ENCODE measurements around the gene PHTF2. TPM values are rescaled to one million over a fixed set of nuclear protein-coding genes. Genes with fewer than 3 reads are reported as not detected.
A peak's percentile ranks its signal among the peaks of the same experiment; 100 is the strongest.
"Not testable (repeated sequence)": the region's sequence is repeated elsewhere in the genome, so short reads cannot be mapped to it uniquely, and the experiment has no call there.

The PHTF2 gene
- 13.8 and 17.3 TPM in 2 replicates for total RNA-seq

DNA sequence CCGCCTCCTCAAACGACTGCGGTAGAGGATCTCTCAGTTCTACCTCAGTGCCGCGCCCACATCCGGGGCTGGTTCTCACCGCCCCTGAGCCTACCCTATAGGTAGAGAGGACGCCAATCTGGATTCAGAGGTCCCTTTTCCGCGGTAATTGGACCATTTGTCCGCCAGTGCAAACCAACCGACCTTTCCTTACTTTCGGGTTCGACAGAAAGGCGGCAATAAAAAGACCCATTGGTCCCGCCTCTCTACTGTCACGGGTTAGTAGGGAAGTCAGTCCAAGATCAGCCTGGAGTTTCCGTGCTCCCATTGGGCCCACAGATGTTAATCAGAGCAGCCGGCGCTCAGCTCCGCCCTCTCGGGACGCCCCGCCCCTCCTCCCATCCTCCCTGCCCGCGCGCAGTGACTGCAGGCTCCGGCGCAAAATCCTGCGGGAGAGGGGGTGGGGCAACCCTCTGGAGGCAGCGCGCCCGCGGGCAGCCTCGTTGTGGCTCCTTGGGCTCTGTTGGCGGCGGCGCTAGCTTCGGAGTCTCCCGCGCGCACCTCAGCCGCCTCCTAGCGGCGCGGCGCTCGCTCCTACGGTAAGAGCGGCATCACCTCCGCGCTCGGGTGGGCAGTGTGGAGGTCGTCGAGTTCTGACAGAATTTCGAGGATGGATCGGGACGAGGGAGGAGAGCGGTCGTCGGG is at the start of gene PHTF2, which contains the start of gene TMEM60:
PHTF2 (plus strand) TSS at position 380 of the 684 bp plus-strand sequence.
TMEM60 (minus strand) TSS at position 41 of the 684 bp plus-strand sequence. CDS start 4,061 bp downstream, outside the sequence.
- peak; percentile 99 for DNase-seq (ENCODE audit: low read depth, low spot score)

- DNase-seq (ENCODE audit: low read depth, low spot score): no peak
These were observed 46.6 kb upstream of the PHTF2 start for GRCh38 chr7:77752016-77752415.

DNA sequence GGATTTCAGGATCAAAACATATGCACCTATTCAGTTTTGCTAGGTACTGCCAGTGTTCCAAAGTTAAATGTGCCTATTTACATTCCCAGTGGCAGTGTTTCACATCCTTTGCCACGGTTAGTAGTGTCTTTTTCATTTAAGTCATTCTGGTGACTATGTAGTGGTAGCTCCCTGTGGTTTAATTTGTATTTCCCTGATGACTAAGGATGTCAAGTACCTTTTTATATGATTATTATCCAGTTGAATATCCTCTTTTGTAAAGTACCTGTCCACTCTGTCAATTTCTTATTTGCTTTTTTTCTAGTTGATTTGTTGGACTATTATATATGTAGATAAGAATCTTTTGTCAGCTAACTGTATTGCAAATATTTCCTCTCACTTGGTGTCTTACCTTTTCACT is 45.4 kb upstream of the PHTF2 start:
- no peak for DNase-seq (ENCODE audit: low read depth, low spot score)

- no peak for DNase-seq (ENCODE audit: low read depth, low spot score)
These were observed 41.0 kb upstream of the PHTF2 start for GRCh38 chr7:77757589-77757988.

- DNase-seq (ENCODE audit: low read depth, low spot score): no peak
These were observed 39.2 kb upstream of the PHTF2 start for GRCh38 chr7:77759294-77759889.

DNA sequence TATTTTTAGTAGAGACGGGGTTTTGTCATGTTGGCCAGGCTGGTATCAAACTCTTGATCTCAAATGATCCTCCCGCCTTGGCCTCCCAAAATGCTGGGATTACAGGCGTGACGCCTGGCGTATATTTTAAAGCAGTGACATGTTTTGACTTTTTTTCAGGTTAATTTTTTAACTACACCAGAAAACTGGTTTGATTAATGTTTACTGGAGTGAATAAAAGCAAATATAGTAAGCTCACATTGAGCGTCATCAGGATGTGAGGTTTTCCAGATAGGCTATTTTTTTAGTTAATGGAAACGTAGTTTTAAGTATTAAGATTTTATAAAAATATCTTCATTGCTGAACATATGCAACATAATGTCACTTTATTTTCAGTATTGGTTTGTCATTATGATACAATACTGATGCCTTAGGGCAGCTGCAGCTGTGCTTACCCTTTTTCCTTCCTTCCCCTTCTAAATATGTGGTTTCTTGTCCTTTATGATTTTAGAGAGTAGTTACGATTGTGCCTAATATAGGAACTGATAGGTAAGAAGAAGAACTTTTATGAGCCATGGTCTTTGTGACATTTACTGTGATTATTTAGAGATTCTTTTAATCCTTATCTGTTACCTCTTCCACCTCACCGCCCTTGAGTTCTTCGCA is 37.6 kb upstream of the PHTF2 start:
- DNase-seq (ENCODE audit: low read depth, low spot score): no peak

- no peak for DNase-seq (ENCODE audit: low read depth, low spot score)
These were observed 33.1 kb upstream of the PHTF2 start for GRCh38 chr7:77765481-77765880.

DNA sequence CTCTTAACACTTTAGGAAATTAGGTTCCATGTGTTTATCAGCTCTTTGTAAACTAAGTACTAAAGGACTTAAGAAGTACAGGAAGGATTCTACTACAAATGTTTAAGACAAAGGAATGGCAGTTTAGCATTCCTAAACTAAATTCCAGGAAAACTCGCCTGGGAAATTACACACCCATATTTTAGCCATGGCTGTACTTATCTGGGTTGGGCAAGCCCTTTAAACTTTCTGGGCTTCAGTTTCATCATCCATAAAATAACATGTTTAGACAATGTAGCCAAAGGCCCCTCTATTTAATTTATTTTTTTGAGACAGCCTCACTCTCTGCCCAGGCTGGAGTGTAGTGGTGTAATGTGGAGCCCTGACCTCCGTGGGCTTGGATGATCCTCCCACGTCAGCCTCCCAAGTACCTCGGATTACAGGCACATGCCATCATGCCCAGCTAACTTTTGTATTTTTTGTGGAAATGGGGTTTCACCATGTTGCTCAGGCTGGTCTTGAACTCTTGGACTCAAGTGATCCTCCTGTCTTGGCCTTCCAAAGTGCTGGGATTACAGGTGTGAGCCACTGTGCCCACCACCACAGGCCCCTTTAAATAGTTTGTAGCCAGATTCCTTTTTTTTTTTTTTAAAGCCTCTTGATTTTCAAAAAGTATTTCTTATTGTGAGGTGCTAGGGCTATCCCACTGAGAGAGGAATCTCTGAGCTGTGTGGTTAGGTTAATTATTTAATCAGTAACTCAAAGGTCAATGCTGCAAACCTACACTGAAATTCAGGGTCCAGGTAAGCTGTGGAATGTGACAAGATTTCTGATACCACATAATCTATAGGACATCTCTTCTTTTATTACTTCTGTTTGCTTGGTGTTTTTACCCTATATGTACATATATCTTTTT is 32.4 kb upstream of the PHTF2 start:
- DNase-seq (ENCODE audit: low read depth, low spot score): no peak

DNA sequence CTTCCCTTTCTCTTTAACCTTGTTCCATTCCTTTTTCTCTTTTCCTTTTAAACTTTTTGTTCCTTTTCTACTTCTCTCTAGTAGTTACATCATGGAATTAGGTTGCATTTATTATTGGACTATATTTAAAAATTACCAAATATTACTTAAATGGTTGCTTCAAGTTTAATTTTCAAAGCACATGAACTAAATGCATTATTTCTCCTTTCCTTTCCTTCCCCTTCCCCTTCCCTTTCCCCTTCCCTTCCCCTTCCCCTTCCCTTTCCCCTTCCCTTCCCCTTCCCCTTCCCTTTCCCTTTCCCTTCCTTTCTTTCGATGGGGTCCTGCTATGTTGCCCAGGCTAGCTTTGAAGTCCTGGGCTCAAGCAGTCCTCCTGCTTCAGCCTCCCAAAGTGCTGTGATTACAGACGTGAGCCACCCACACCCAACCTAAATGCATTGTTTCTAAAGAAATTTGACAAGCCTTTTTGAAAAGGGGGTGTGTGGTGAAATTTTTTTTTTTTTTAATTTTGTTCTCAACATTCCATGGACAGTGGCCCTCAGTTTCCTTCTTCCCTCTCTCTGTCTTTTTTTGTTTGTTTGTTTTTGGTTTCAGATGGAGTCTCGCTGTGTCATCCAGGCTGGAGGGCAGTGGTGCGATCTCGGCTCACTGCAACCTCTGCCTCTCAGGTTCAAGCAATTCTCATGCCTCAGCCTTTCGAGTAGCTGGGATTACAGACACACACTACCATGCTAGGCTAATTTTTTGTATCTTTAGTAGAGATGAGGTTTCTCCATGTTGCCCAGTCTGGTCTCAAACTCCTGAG is 31.6 kb upstream of the PHTF2 start:
- DNase-seq (ENCODE audit: low read depth, low spot score): no peak

- no peak for DNase-seq (ENCODE audit: low read depth, low spot score)
These were observed 28.3 kb upstream of the PHTF2 start for GRCh38 chr7:77770316-77770715.

DNA sequence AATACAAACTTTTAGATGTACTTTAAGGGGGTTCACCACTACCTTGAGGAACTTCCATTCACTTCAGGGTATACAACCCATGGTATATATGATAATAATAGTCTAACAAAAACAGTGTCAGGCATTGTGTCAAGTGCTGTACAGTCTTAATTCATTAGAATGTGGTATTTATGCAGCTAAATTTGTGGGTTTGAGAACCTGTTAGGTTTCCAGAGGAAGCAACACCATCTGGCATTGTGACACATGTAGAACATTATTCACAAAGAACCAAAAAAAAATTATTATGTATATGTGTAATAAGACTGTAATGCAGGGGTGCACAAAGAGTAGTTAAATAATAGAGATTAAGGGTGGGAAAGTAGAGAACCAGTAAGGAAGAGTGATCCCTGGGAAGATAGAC is 26.7 kb upstream of the PHTF2 start:
- no peak for DNase-seq (ENCODE audit: low read depth, low spot score)

DNA sequence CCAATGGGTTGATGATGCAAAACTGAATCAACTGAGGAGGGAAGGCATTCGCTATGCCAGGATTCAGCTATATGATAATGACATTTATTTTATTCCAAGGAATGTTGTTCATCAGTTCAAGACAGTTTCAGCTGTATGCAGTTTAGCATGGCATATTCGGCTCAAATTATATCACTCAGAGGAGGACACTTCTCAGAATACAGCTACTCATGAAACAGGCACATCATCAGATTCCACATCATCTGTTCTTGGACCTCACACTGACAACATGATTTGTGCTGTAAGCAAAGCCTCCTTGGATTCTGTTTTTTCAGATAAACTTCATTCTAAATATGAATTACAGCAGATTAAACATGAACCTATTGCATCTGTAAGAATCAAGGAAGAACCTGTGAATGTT is 20.0 kb upstream of the PHTF2 start:
- DNase-seq (ENCODE audit: low read depth, low spot score): no peak

- DNase-seq (ENCODE audit: low read depth, low spot score): no peak
These were observed 16.2 kb upstream of the PHTF2 start for GRCh38 chr7:77782383-77782782.

- no peak for DNase-seq (ENCODE audit: low read depth, low spot score)
These were observed 15.5 kb upstream of the PHTF2 start for GRCh38 chr7:77783111-77783510.

- no peak for DNase-seq (ENCODE audit: low read depth, low spot score)
These were observed 15.0 kb upstream of the PHTF2 start for GRCh38 chr7:77783545-77783944.

DNA sequence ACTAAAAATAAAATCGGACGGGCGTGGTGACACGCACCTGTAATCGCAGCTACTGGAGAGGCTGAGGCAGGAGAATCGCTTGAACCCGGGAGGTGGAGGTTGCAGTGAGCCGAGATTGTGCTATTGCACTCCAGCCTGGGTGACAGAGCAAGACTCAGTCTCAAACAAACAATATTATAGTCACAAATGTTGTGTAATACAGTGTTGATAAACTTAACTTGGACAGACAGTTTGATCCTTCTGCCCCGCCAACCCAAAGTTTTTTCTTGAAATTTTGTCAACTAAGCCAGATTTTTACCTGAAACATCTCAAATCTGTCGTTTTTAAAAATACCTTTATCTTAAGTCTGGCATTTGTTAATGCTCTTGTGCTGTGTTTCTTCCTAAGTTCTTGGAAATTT is 14.1 kb upstream of the PHTF2 start:
- DNase-seq (ENCODE audit: low read depth, low spot score): not testable (repeated sequence)

- no peak for DNase-seq (ENCODE audit: low read depth, low spot score)
These were observed 12.6 kb upstream of the PHTF2 start for GRCh38 chr7:77786018-77786417.

DNA sequence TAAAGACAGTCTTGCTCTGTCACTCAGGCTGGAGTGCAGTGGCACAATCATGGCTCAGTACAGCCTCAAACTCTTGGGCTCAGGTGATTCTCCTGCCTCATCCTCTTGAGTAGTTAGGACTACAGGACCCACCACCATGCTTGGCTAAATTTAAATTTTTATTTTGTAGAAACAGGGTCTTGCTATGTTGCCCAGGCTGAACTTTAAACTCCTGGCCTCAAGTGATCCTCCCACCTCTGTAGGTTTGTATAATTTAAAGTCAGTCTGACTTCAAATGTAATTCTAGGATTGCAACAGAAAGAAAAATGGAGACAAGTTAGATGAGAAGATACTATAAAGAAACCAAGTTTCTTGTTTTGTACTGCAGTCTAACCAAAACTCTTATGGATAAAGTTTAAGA is 11.8 kb upstream of the PHTF2 start:
- no peak for DNase-seq (ENCODE audit: low read depth, low spot score)

- DNase-seq (ENCODE audit: low read depth, low spot score): no peak
These were observed 10.2 kb upstream of the PHTF2 start for GRCh38 chr7:77788327-77788902.

DNA sequence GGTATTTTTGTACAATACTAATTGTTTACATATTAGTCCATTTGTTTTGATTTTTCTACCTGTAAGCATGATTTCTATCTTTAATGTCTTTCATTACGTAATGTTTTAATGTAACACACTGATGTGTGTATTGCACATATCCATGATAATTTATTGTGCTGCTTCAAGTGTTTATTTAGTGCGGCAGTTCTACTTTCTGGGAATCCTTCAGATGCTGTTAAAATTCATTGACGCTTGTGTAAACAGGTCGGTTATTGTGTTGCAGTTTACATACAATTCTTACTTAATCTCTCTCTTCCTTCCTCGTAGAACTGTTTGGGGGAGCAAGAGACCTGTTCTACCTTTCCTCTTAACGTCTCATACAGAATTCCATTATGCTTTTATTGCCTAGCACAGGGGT is 7.2 kb upstream of the PHTF2 start:
- DNase-seq (ENCODE audit: low read depth, low spot score): no peak

DNA sequence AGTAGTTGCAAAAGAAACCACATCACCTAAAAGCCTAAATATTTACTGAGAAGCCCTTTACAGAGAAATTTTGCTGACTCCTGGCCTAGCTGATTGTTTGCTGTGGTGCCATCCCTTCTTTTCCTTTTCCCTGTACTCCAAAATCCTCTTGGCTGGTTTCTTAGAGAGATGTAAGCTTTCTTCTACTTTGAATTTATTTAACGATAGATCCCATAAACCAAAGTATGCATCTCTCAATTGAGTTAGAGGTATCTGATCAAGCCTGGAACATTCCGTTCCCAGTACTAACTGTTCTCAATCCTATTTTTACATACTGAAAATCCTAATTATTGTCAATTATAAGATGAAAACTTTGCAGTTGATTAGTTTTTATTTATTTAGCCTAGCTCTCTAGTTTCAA is 6.6 kb upstream of the PHTF2 start:
- DNase-seq (ENCODE audit: low read depth, low spot score): no peak
